IPS-18c (cell line): Measurements from ENCODE around the gene SLC9A3.
"Not testable (repeated sequence)": the region's sequence is repeated elsewhere in the genome, so short reads cannot be mapped to it uniquely, and the experiment has no call there.

ENCODE experiments used
- H3K4me3 ChIP-seq: 2 replicates; pipeline ENCODE4 v1.7.0; 2013; ENCODE audit warnings: low read depth, mild to moderate bottlenecking, low read length, moderate library complexity; ENCODE audit not compliant: insufficient read depth
- H3K9me3 ChIP-seq: one replicate; pipeline ENCODE4 v1.6.1; 2013; ENCODE audit warnings: mild to moderate bottlenecking, low read length, moderate library complexity; ENCODE audit not compliant: control insufficient read depth, insufficient read depth

The SLC9A3 gene

DNA sequence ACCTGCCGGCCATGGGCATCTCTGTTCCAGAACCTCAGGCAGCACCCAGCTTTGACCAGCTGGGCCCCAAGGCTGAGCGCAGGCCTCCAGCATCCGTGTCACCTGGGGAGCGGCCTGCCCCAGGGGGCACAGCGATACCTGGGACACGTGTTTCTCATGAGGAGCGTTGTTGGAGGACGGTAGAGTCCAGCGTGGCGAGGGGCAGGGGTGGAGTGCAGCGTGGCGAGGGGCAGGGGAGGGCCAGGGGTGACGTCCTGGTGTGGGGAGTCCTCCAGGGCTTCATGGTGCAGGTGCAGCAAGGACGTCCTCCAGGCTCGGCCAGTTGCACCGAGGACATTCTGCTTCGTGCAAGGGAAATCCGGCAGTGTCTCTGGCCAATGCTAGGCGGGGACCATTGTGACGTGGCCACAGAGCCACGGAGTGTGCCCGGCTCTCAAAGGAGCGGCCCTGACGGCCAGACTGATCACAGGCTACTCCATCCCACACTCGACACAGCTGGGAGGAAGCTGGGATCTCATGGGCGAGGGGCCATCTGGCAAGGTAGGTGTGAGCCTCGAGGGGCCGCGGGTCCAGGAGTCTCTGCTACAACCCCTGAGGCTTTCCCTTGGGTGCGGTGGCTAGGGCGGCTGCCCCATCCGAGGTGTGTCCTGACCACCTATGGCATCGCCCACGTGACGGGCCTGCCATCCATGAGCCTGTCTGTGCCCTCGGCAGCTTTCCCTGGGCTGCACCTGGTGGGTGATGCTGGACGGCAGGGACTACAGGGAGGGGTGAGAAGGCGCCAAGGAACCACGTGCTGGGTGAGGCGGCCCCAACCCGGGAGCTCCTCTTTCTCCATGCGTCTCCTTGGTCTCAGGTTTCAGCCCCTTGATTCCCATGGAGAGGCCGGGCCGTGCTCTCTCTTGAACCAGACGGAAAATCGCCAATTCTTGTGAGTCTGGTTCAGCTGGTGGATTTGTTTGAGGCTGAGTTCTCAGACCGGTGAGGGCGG lies 33.8 kb downstream of the SLC9A3 start:
- Histone ChIP-seq H3K4me3 (no peak overlapping the region), H3K9me3 (no peaks in the 10 kb centered on the region)

DNA sequence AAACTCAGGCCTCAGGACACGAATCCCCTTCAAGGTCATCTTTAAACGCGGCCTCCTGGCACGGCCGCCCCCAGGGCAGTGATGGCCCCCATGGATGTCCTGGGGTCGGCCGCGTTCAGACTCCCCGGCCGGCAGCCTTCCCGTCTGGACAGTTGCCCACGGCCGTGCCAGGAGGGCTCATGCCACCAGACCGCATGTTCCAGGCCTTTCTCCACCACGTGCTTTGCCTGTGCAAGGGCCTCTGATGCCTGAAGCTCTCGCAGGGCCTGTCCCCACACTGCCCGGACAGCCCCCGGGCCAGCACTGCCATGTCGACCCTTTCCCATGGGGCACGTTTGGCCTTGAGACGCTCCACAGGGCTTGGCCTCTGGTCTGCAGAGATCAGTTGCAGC lies 34.6 kb downstream of the SLC9A3 start:
- Histone ChIP-seq H3K9me3 (no peaks in the 10 kb centered on the region), H3K4me3 (no peak overlapping the region)

DNA sequence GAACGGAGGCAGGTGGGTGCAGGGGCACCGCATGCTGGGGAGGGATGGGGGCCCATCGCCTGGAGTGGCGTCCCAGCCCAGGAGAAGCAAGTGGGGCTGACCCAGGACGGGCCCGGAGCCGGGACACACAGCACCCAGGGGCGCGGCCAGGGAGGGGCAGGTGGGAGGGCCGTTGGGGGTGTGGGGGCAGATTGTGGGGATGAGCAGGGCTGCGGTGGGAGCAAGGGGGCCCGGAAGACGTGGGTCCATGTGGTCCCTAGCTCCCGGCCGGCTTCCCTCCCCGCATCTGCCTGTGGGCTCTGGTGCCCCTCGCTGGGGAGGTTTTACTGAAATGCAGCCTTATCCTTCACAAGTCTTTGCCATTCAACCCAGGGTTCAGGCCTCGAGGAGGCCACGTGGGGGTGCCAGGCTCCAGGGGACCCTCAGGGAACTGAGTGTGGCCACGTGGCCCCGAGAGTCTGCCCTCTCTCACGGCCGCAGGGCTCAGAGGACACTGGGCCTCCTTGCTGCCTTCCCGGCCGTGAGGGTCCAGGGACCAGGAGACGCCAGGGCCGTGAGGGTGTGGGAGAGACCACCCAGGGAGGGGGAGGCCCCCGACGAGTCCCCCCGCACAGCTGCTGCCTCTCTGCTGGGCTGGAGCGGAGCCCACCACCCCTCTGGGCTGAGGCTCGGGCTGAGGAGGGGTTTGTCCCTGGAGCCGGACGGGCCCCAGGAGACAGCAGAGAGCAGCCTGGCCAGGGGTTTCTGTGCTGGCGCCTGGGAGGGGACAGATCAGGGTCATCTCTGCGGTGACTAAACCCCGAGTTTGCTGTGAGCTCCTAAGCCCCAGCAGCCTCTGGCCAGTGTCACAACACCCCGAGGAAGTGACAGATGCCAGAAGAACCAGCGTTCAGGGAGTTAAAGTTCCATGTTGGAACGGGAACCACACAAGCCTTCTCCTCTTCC lies 35.2 kb downstream of the SLC9A3 start:
- no peaks in the 10 kb centered on the region for H3K9me3 ChIP-seq
- H3K4me3 ChIP-seq, result no peak overlapping the region

DNA sequence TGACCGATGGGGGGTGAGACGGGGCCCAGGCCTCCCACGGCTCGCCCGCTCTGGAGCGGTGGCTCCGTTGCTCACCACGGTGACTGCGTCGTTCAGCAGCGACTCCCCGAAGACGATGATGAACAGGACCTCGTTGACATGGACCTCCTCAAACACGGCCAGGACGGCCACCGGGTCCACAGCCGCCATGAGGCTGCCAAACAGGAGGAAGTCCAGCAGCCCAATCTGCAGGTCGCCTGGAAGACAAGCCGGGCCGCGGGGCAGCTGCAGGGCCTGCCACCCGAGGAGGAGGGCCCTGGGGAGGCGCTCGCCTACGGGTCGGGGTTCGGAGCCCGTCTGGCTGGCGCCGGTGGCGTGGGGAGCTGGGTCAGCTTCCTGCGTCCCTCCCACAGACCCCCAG lies 36.0 kb downstream of the SLC9A3 start:
- H3K4me3 ChIP-seq, result no peak overlapping the region
- no peaks in the 10 kb centered on the region for H3K9me3 ChIP-seq

DNA sequence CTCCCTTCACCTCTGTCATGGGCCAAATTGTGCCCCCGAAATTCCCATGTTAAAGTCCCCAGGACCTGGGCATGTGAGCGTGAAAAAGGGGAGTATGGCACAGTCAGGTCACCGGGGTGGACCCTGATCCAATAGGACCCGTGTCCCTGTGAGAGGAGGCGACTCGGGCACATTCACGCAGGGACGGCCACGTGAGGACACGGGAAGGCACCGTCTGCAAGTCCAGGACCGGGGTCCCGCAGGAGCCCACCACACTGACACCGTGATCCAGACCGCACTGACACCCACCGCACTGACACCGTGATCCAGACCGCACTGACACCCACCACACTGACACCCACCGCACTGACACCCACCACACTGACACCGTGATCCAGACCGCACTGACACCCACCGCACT lies 37.7 kb downstream of the SLC9A3 start:
- not testable (repeated sequence) for H3K9me3 ChIP-seq, H3K4me3 ChIP-seq

DNA sequence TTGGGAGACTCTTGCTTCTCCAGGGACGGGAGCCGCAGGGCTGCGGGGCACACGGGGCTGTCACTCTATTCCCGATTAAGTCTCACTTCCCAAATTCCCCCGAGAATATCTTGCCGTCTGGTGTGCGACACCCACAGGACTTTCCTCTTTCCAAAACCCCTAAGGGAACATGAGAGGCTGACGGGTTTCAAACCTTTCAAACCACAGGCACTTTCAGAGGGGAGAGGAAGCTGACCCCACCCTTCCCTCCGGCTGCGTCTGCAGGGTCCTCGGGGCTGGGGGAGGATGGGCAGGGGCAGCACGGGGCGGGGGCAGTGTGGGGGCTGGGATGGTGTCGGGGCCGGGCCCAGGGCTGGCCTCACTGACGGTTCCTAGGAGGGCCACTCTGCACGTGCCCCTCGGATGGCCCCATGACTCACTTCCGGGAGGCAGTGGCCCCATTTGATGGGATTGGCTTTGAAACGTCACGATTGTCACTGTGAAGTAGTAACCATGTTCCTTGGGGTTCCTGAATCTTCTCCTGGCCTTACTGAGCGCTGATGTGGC lies 38.2 kb downstream of the SLC9A3 start:
- H3K9me3 ChIP-seq, result no peaks in the 10 kb centered on the region
- no peak overlapping the region for H3K4me3 ChIP-seq

DNA sequence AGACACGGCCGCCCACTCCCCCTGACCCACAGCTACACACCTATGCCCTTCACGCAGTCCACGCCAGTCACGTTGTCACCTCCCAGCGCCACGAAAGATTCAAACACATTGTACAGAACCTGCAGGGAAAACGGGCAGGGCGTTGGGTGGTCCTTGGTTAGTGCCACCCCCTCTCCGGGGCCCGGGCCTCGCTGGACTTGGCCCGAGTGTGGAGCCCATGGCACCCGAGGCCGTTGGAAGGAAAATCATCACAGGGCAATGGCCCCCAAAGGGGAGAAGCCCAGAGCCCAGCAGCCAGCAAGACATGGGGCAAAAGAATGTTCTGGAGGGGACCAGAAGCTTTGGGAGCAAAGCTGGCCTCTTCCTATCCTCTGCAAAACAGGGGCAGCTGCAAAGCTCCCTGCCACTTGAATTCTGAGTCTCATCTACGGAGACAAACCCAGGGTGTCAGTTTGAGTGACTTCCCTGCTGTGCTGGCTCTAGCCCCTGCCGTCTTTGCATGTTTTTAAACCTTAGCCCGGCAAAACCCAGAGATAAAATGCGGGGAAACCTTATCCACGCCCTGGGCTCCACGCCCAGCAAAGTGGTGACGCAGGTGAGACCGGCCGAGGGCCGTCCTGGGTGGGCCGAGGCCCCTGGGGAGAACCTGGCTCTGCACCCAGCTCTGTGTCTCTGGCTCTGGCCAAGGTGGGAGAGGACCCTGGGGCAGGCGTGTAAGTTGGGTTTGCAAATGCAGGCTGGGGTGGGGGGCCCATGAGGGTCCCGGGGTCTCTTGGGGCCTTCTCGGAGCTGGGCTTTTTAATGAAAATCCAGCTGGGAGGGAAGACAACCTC lies 38.9 kb downstream of the SLC9A3 start:
- no peak overlapping the region for H3K4me3 ChIP-seq
- no peaks in the 10 kb centered on the region for H3K9me3 ChIP-seq

DNA sequence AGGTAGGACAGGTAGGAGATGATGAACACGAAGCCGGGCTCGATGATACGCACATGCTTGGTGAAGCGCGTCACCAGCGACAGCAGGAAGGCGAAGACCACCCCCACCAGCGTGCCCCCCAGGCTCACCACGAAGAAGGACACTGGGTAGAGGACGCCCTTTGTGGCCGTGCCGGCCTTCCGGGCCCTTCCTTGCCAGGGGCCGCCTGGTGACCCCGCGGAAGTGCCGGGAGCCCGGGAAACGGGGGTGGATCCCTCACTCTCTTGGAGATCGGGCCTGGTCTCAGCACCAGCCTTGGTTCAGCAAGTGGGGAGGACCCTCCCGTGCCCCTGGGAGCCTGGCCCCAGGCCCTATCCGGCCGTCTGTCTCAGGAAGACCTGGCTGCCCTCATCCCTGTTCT lies 39.7 kb downstream of the SLC9A3 start:
- H3K9me3 ChIP-seq, result no peaks in the 10 kb centered on the region

DNA sequence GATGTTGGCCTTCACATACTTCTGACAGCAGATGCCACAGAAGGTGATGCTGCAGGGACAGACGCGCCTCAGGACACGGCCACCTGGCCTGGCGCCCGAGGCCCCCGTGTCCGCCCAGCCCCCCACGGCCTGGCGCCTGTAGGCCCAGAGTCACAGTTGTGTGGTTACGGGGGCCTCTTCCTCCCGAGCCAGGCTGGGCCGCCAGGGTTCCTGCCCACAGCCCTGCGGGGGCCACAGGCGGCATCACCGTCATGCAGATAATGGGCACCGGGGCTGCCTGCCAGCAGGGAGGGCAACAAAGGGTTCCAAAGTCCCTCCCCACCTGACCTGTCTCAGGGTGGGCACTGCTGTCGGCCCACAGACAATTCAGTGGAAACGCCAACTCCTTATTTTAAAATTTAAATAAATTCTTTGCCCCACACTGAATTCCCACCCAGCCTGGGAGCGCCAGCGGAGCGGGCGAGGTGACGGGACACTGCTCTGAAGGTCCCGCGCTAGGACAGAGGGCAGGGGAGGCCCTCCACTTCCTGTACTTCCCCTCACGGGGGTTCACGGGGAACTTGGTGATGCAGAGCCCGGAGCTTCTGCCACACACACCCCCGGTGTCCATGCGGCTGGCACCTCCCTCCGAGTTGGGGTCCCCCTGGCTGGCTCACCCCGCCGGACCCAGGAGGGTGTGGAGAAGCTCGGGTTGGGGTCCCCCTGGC lies 40.7 kb downstream of the SLC9A3 start:
- no peak overlapping the region for H3K4me3 ChIP-seq

More for the DNA sequence above, 39.7 kb downstream of the SLC9A3 start:
- H3K4me3 ChIP-seq, result no peak overlapping the region

DNA sequence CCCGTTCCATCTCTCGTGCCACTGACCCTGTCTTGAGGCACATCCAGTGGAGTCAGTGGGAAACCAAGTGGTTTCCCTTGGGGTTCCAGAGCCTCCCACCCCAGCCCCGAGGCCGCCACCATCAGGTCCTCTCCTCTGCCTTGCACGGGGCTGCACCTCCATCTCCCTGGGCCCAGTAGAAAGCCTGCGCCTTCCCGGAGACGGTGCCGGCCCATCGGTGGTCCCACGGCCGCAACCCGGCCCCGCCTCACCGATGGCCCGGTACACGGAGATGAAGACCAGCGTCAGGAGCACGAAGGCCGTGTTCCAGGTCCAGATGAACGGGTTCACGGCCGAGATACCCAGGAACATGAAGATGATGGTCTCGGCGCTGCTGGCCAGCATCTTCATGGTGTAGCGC lies 41.2 kb downstream of the SLC9A3 start:
- no peak overlapping the region for H3K4me3 ChIP-seq
- H3K9me3 ChIP-seq, result no peaks in the 10 kb centered on the region

More for the DNA sequence above, 40.7 kb downstream of the SLC9A3 start:
- no peaks in the 10 kb centered on the region for H3K9me3 ChIP-seq

DNA sequence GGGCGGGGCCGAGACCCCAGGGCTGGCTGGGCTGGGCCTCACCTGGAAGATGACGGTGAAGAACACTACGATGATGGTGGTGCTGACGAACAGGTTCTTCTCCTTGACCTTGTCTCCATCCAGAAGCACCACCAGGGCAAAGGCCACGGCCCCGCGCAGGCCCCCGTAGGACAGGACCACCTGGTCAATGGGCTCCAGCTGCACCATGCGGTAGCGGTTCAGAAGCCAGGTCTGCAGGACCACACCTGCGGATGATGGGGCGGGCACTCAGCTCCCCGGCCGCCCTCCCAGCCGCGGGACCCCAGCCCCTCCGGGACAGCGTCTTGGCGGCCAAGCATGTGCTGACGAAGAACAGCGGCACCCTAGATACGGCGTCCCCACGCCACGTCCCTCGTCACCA lies 41.7 kb downstream of the SLC9A3 start:
- Histone ChIP-seq H3K9me3 (no peaks in the 10 kb centered on the region), H3K4me3 (no peak overlapping the region)

DNA sequence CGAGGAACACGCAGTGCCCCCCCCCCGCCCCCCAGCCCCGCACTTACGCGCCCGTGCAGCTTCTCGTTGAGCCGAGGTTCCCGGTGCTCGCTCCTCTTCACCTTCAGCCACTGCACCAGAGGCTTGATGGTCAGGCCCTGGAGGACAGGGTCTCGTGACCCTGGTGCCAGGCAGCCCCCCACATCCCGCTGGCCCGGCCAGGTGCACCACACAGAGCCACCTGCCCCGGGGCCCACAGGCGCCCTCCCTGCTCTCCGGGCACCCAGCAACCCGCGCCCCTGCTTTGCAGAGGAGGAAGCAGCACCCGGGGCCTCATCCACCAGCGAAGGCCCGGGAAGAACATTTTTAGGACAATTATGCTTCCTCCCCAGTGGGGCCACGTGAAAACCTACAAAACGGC lies 42.2 kb downstream of the SLC9A3 start:
- Histone ChIP-seq H3K4me3 (no peak overlapping the region), H3K9me3 (no peaks in the 10 kb centered on the region)

DNA sequence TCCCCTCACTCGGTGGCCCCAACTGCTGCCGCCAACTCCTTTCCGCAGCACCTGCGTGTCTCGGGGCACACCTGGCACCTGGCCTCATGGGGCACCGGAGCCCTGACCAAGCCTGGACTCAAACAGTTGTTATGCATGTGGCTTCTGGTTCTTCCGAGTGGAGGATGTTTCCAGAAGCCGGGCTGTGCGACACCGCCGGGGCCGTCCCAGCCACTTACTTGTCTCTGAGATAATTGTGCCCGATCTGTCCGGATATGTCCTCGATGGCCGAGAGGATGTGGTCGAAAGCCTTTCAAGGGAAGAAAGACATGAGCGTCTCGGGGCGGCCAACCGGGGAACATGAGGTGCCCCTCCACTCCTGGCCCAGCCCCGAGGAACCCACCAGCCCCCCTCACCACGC lies 42.9 kb downstream of the SLC9A3 start:
- H3K9me3 ChIP-seq, result no peaks in the 10 kb centered on the region
- no peak overlapping the region for H3K4me3 ChIP-seq

DNA sequence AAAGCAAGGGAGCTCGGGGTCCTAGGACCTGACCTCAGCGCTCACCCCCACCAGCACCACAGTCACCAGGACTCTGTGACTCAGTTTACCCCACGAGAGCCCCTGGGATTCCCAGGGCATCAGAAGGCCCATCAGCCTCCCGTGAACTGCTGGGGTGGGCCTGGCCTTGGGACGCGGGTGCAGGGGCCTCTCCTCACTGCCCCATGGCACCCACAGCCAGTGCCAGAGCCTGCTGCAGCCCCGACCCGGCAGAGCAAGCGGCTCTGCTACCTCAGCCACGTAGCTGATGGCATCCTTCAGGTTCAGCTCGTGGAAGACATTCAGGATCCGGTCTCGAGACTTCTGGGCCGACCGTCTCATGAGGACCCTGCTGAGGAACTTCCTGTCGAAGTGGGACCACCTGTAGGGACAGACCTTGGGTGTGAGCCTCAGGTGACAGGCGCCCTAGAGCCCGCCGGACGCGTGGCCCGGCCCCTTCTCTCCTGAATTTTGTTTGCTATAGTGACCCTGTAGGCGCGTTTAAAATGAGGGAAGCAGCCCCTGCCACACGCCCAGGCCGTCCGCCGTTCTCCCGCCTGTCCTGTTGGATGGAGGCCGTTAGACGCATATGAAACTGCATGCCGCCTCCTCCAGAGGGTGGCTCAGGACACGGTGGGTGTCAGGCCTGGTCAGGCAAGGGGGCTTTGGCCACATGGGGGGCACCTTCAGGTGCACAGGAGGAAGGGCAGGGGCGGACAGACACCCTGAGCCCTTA lies 44.5 kb downstream of the SLC9A3 start:
- Histone ChIP-seq H3K9me3 (no peaks in the 10 kb centered on the region), H3K4me3 (no peak overlapping the region)

DNA sequence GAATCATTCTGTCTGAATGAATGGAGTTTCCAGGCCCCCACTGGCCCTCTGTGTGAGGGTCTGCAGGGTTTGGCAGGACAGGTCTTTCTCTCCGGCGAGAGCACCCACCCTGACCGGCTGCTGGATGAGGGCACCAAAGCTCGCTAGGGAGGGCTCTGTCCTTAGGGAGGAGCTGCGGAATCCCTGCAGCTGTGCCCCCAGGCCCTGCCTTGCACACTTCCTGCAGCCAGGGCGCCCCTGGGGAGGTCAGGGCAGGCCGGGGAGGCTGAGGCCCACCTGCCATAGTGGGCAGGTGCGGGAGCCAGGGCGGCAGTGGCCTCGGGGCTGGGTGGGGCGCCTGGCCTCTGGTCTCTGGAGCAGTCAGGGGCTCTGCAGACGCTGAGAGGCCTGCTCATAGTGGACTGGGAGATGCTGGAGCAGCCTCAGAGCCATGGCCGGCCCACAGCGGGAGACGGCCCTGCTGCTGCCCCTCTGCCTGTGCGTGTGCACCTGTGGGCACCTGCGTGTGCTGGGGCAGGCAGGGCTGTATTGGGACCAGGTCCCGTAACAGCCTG lies 45.2 kb downstream of the SLC9A3 start:
- Histone ChIP-seq H3K4me3 (no peak overlapping the region), H3K9me3 (no peaks in the 10 kb centered on the region)
